ENCODE measurements around the gene SURF4. TPM values are rescaled to one million over a fixed set of nuclear protein-coding genes. Genes with fewer than 3 reads are reported as not detected.

SURF4 gene
- total and polyA plus RNA-seq, 4 donors = 142 to 386 (median 217) TPM

DNA sequence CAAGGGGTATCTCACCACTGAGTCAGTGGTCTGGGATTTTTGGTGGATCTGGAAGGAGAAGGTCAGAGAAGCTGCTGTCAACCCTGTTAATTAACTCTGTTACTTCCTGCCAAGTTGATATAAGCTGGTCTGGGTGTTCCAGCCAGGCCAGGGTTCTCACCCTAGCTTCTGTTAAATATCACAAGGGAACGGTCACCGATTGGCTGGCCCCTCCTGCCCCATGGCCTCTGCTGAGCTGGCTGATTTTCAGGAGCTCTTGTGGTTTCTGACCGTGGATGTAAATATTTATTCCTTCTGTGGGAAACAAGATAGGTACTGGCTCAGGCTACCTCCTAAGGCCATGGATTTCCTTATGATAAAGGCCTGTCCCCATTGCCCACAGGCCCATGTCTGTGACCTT is 47.4 kb upstream of the SURF4 start:
- Histone ChIP-seq H3K36me3 (ENCODE audit: control insufficient read depth in 4 of 4, insufficient read depth in 3 of 4, low read depth in 1 of 4, low read length in 3 of 4) (no peaks in the 10 kb centered on the region), H3K9me3 (ENCODE audit: control insufficient read depth in 4 of 4, low read length in 3 of 4) (no peaks in the 10 kb centered on the region), H3K9ac (ENCODE audit: low read depth in 1 of 2, low read length in 2 of 2) (no peak overlapping the region), H3K4me1 (ENCODE audit: control insufficient read depth in 4 of 4, insufficient read depth in 4 of 4, low read length in 3 of 4) (peaks cover 0 to 9% (median 5%) of the 10 kb centered on the region in 4 donors), H3K27me3 (ENCODE audit: control insufficient read depth in 4 of 4, insufficient read depth in 4 of 4, low read length in 3 of 4) (no peaks in the 10 kb centered on the region), H3K27ac (ENCODE audit: low read depth in 1 of 2, low read length in 2 of 2) (peak overlapping the region; percentile 14 to 38), H3K4me3 (ENCODE audit: low read depth in 1 of 3, low read length in 3 of 3) (no peak overlapping the region)
- TF ChIP-seq, protein P1, sequence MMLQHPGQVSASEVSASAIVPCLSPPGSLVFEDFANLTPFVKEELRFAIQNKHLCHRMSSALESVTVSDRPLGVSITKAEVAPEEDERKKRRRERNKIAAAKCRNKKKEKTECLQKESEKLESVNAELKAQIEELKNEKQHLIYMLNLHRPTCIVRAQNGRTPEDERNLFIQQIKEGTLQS (IDR thresholded peaks at IDR 0.05) = no peak
- TF ChIP-seq HNF4G (IDR thresholded peaks at IDR 0.05) (no peak), RXRA (IDR thresholded peaks at IDR 0.05) (peak; percentile 34 to 48), FOXA2 (IDR thresholded peaks at IDR 0.05) (no peak), YY1 (IDR thresholded peaks at IDR 0.05) (no peak), HNF4A (conservative IDR thresholded peaks at IDR 0.05) (no peak), NR2F2 (IDR thresholded peaks at IDR 0.05) (peak; percentile 88)
- TF ChIP-seq, protein P2, sequence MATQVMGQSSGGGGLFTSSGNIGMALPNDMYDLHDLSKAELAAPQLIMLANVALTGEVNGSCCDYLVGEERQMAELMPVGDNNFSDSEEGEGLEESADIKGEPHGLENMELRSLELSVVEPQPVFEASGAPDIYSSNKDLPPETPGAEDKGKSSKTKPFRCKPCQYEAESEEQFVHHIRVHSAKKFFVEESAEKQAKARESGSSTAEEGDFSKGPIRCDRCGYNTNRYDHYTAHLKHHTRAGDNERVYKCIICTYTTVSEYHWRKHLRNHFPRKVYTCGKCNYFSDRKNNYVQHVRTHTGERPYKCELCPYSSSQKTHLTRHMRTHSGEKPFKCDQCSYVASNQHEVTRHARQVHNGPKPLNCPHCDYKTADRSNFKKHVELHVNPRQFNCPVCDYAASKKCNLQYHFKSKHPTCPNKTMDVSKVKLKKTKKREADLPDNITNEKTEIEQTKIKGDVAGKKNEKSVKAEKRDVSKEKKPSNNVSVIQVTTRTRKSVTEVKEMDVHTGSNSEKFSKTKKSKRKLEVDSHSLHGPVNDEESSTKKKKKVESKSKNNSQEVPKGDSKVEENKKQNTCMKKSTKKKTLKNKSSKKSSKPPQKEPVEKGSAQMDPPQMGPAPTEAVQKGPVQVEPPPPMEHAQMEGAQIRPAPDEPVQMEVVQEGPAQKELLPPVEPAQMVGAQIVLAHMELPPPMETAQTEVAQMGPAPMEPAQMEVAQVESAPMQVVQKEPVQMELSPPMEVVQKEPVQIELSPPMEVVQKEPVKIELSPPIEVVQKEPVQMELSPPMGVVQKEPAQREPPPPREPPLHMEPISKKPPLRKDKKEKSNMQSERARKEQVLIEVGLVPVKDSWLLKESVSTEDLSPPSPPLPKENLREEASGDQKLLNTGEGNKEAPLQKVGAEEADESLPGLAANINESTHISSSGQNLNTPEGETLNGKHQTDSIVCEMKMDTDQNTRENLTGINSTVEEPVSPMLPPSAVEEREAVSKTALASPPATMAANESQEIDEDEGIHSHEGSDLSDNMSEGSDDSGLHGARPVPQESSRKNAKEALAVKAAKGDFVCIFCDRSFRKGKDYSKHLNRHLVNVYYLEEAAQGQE (IDR thresholded peaks at IDR 0.05) = no peak
- TF ChIP-seq, protein P3, sequence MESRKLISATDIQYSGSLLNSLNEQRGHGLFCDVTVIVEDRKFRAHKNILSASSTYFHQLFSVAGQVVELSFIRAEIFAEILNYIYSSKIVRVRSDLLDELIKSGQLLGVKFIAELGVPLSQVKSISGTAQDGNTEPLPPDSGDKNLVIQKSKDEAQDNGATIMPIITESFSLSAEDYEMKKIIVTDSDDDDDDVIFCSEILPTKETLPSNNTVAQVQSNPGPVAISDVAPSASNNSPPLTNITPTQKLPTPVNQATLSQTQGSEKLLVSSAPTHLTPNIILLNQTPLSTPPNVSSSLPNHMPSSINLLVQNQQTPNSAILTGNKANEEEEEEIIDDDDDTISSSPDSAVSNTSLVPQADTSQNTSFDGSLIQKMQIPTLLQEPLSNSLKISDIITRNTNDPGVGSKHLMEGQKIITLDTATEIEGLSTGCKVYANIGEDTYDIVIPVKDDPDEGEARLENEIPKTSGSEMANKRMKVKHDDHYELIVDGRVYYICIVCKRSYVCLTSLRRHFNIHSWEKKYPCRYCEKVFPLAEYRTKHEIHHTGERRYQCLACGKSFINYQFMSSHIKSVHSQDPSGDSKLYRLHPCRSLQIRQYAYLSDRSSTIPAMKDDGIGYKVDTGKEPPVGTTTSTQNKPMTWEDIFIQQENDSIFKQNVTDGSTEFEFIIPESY (IDR thresholded peaks at IDR 0.05) = no peak
- TF ChIP-seq, protein P4, sequence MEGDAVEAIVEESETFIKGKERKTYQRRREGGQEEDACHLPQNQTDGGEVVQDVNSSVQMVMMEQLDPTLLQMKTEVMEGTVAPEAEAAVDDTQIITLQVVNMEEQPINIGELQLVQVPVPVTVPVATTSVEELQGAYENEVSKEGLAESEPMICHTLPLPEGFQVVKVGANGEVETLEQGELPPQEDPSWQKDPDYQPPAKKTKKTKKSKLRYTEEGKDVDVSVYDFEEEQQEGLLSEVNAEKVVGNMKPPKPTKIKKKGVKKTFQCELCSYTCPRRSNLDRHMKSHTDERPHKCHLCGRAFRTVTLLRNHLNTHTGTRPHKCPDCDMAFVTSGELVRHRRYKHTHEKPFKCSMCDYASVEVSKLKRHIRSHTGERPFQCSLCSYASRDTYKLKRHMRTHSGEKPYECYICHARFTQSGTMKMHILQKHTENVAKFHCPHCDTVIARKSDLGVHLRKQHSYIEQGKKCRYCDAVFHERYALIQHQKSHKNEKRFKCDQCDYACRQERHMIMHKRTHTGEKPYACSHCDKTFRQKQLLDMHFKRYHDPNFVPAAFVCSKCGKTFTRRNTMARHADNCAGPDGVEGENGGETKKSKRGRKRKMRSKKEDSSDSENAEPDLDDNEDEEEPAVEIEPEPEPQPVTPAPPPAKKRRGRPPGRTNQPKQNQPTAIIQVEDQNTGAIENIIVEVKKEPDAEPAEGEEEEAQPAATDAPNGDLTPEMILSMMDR (IDR thresholded peaks at IDR 0.05; ENCODE audit: low read depth, low read length, missing input control) = no peak
- WGBS = 52% methylated on average over 3 of the region's 3 CpGs
- no peak for DNase-seq (ENCODE audit: low spot score)

DNA sequence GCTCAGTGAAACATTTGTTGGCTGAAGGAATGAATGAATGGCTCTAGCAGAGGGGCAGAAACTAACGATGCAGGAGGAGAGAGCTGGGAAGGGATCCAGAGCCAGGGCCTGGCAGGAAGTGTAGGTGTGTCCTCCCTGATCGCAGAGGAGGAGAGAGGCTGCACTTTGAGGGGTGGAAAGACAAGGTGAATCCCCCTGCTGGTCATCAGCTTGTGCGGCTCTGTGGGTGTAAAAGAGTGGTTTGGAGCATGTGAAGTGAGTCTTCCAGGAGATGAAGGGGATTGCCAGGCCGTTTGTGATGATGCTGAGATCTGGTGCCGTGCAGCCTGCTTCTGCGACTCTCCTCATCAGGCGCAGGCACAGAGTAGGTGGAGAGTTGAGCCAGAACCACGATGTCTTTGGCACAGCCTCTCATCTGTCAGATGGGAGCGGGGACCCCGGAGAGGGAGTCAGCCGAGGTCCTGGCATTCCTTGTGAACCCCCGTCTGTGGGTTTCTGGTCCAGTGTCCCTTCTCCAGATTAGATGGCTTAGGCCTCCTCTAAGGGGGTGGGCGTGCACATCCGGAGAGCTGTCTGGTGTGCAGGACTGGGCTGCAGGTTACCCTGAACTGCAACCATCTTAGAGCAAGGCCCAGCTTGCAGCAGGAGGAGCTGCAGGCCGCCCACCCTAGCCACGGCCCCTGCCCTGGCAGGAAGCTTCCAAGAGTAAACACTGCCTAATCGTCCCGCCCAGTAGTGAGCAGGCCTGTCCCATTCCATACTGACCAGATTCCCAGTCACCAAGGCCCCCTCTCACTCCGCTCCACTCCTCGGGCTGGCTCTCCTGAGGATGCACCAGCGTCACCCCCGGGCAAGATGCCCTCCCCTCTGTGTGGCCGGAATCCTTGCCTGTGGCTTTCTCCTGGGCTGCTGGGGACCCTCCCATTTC is 46.0 kb upstream of the SURF4 start, which contains the start of gene ADAMTS13:
ADAMTS13 (plus strand) TSS at position 753 of the 928 bp plus-strand sequence; CDS start at position 830, 77 bp downstream.
- DNase-seq (ENCODE audit: low spot score) = no peak
- 73% methylated on average over 23 of the region's 23 CpGs for WGBS
- Histone ChIP-seq H3K4me1 (ENCODE audit: control insufficient read depth in 4 of 4, insufficient read depth in 4 of 4, low read length in 3 of 4) (peaks cover 0 to 14% (median 8%) of the 10 kb centered on the region in 4 donors), H3K27ac (ENCODE audit: low read depth in 1 of 2, low read length in 2 of 2) (peak within 1 kb of the TSS; percentile 50 to 63), H3K27me3 (ENCODE audit: control insufficient read depth in 4 of 4, insufficient read depth in 4 of 4, low read length in 3 of 4) (no peaks in the 10 kb centered on the region), H3K9me3 (ENCODE audit: control insufficient read depth in 4 of 4, low read length in 3 of 4) (no peaks in the 10 kb centered on the region), H3K4me3 (ENCODE audit: low read depth in 1 of 3, low read length in 3 of 3) (peak within 1 kb of the TSS in 1 of 3 donors; percentile 19), H3K36me3 (ENCODE audit: control insufficient read depth in 4 of 4, insufficient read depth in 3 of 4, low read depth in 1 of 4, low read length in 3 of 4) (no peaks in the 10 kb centered on the region), H3K9ac (ENCODE audit: low read depth in 1 of 2, low read length in 2 of 2) (no peak within 1 kb of the TSS)
- TF ChIP-seq, protein P1 (IDR thresholded peaks at IDR 0.05) = no peak
- TF ChIP-seq, protein P2 (IDR thresholded peaks at IDR 0.05) = no peak
- peak in 1 of 2 donors; percentile 28 for TF ChIP-seq RXRA (IDR thresholded peaks at IDR 0.05)
